ENCODE results near the gene ALG12. TPM values are rescaled to one million over a fixed set of nuclear protein-coding genes. Genes with fewer than 3 reads are reported as not detected.
A peak's percentile ranks its signal among the peaks of the same experiment; 100 is the strongest.

Gene ALG12
- total RNA-seq, 2 experiments from 2014 or later: 16.3 to 17.4 TPM

GRCh38 chr22:49872347-49872746 lies 45.9 kb downstream of the ALG12 start:
- no peaks in the 10 kb centered on the region for H3K27me3 Mint-ChIP-seq (ENCODE audit: low read depth)
- POLR2A ChIA-PET: no interaction called here

GRCh38 chr22:49871482-49871881 lies 46.8 kb downstream of the ALG12 start:
- Mint-ChIP-seq H3K27me3 (ENCODE audit: low read depth) (no peaks in the 10 kb centered on the region), H3K9me3 (ENCODE audit: insufficient read depth) (peaks cover 29% of the 10 kb centered on the region), H3K4me1 (ENCODE audit: low read depth) (peaks cover 43% of the 10 kb centered on the region), H3K36me3 (ENCODE audit: low read depth) (peaks cover 68% of the 10 kb centered on the region), H3K4me3 (no peak overlapping the region), H3K27ac (no peak overlapping the region)
- ChIA-PET POLR2A (no interaction called here), CTCF (interaction anchor here (1.3 kb wide), 1 partner anchor 11 kb away, joined by 3 read pairs; no protein-coding TSS in a partner anchor)
- DNase-seq (no peak), ATAC-seq (no peak)

More at GRCh38 chr22:49872347-49872746, 45.9 kb downstream of the ALG12 start:
- no peak for DNase-seq
- Mint-ChIP-seq H3K27ac (no peak overlapping the region), H3K4me3 (no peak overlapping the region), H3K9me3 (ENCODE audit: insufficient read depth) (peaks cover 23% of the 10 kb centered on the region), H3K4me1 (ENCODE audit: low read depth) (peaks cover 34% of the 10 kb centered on the region), H3K36me3 (ENCODE audit: low read depth) (peaks cover 65% of the 10 kb centered on the region)
- no peak for ATAC-seq
- CTCF ChIA-PET: no interaction called here

GRCh38 chr22:49869845-49870712 lies 48.2 kb downstream of the ALG12 start:
- POLR2A ChIA-PET: interaction anchor here (0.6 to 1.2 kb wide), 5 partner anchors 10 to 166 kb away, joined by 3 to 4 read pairs (median 3); no protein-coding TSS in a partner anchor
- CTCF ChIA-PET: interaction anchor here (0.8 to 2.4 kb wide), 3 partner anchors 12 to 48 kb away, joined by 3 to 8 read pairs (median 3); no protein-coding TSS in a partner anchor
- H3K4me3 Mint-ChIP-seq: no peak overlapping the region
- peaks cover 70% of the 10 kb centered on the region for H3K36me3 Mint-ChIP-seq (ENCODE audit: low read depth)
- no peaks in the 10 kb centered on the region for H3K27me3 Mint-ChIP-seq (ENCODE audit: low read depth)
- ATAC-seq (no peak), DNase-seq (no peak)
- H3K27ac Mint-ChIP-seq: no peak overlapping the region
- peaks cover 50% of the 10 kb centered on the region for H3K4me1 Mint-ChIP-seq (ENCODE audit: low read depth)
- H3K9me3 Mint-ChIP-seq (ENCODE audit: insufficient read depth): peaks cover 37% of the 10 kb centered on the region

GRCh38 chr22:49869086-49869830 lies 49.0 kb downstream of the ALG12 start:
- H3K4me3 Mint-ChIP-seq: no peak overlapping the region
- no peak for ATAC-seq
- peak overlapping the region; percentile 4 for H3K27ac Mint-ChIP-seq
- H3K4me1 Mint-ChIP-seq (ENCODE audit: low read depth): peaks cover 51% of the 10 kb centered on the region
- H3K27me3 Mint-ChIP-seq (ENCODE audit: low read depth): no peaks in the 10 kb centered on the region
- ChIA-PET POLR2A (interaction anchor here (1.1 kb wide), 2 partner anchors 14 to 19 kb away, joined by 3 to 7 read pairs; no protein-coding TSS in a partner anchor), CTCF (interaction anchor here (1.4 to 2.4 kb wide), 2 partner anchors 12 to 14 kb away, joined by 3 to 8 read pairs; no protein-coding TSS in a partner anchor)
- DNase-seq: no peak
- peaks cover 70% of the 10 kb centered on the region for H3K36me3 Mint-ChIP-seq (ENCODE audit: low read depth)
- H3K9me3 Mint-ChIP-seq (ENCODE audit: insufficient read depth): peaks cover 37% of the 10 kb centered on the region

- H3K36me3 Mint-ChIP-seq (ENCODE audit: low read depth): peaks cover 67% of the 10 kb centered on the region
- no peak overlapping the region for H3K4me3 Mint-ChIP-seq
- no peak for DNase-seq
- ChIA-PET POLR2A (interaction anchor here (1.0 to 1.1 kb wide), 2 partner anchors 13 to 14 kb away, joined by 3 to 7 read pairs; no protein-coding TSS in a partner anchor), CTCF (interaction anchor here (0.7 to 2.4 kb wide), 3 partner anchors 12 to 15 kb away, joined by 3 to 8 read pairs (median 3); partner anchors contain the start of gene ZBED4)
- no peaks in the 10 kb centered on the region for H3K27me3 Mint-ChIP-seq (ENCODE audit: low read depth)
- H3K27ac Mint-ChIP-seq: peak overlapping the region; percentile 63
- H3K4me1 Mint-ChIP-seq (ENCODE audit: low read depth): peaks cover 63% of the 10 kb centered on the region
- H3K9me3 Mint-ChIP-seq (ENCODE audit: insufficient read depth): peaks cover 37% of the 10 kb centered on the region
- ATAC-seq: peak; percentile 52
Measured at GRCh38 chr22:49867303-49868265, 50.7 kb downstream of the ALG12 start.

GRCh38 chr22:49866646-49867045 lies 51.6 kb downstream of the ALG12 start:
- no peak for ATAC-seq
- Mint-ChIP-seq H3K36me3 (ENCODE audit: low read depth) (peaks cover 64% of the 10 kb centered on the region), H3K4me1 (ENCODE audit: low read depth) (peaks cover 65% of the 10 kb centered on the region), H3K27me3 (ENCODE audit: low read depth) (no peaks in the 10 kb centered on the region), H3K9me3 (ENCODE audit: insufficient read depth) (peaks cover 37% of the 10 kb centered on the region), H3K4me3 (no peak overlapping the region), H3K27ac (peak overlapping the region; percentile 73)
- POLR2A ChIA-PET: no interaction called here
- CTCF ChIA-PET: interaction anchor here (1.3 kb wide), 1 partner anchor 10 kb away, joined by 3 read pairs; no protein-coding TSS in a partner anchor
- DNase-seq: no peak

- ChIA-PET POLR2A (interaction anchor here (0.6 kb wide), 1 partner anchor 40 kb away, joined by 3 read pairs; no protein-coding TSS in a partner anchor), CTCF (interaction anchor here (1.3 kb wide), 1 partner anchor 9 kb away, joined by 3 read pairs; no protein-coding TSS in a partner anchor)
- Mint-ChIP-seq H3K27me3 (ENCODE audit: low read depth) (no peaks in the 10 kb centered on the region), H3K4me1 (ENCODE audit: low read depth) (peaks cover 67% of the 10 kb centered on the region), H3K9me3 (ENCODE audit: insufficient read depth) (peaks cover 37% of the 10 kb centered on the region), H3K27ac (peak overlapping the region; percentile 73), H3K4me3 (no peak overlapping the region), H3K36me3 (ENCODE audit: low read depth) (peaks cover 64% of the 10 kb centered on the region)
- ATAC-seq (no peak), DNase-seq (no peak)
Measured at GRCh38 chr22:49866134-49866533, 52.1 kb downstream of the ALG12 start.

GRCh38 chr22:49865156-49865555 lies 53.1 kb downstream of the ALG12 start:
- peaks cover 31% of the 10 kb centered on the region for H3K9me3 Mint-ChIP-seq (ENCODE audit: insufficient read depth)
- H3K36me3 Mint-ChIP-seq (ENCODE audit: low read depth): peaks cover 59% of the 10 kb centered on the region
- DNase-seq (no peak), ATAC-seq (no peak)
- ChIA-PET POLR2A (no interaction called here), CTCF (no interaction called here)
- no peak overlapping the region for H3K27ac Mint-ChIP-seq
- no peaks in the 10 kb centered on the region for H3K27me3 Mint-ChIP-seq (ENCODE audit: low read depth)
- H3K4me1 Mint-ChIP-seq (ENCODE audit: low read depth): peaks cover 61% of the 10 kb centered on the region
- no peak overlapping the region for H3K4me3 Mint-ChIP-seq

GRCh38 chr22:49863931-49864330 lies 54.3 kb downstream of the ALG12 start:
- H3K4me1 Mint-ChIP-seq (ENCODE audit: low read depth): peaks cover 53% of the 10 kb centered on the region
- no peaks in the 10 kb centered on the region for H3K27me3 Mint-ChIP-seq (ENCODE audit: low read depth)
- POLR2A ChIA-PET: no interaction called here
- ATAC-seq (peak; percentile 31), DNase-seq (no peak)
- H3K27ac Mint-ChIP-seq: peak overlapping the region; percentile 30
- H3K36me3 Mint-ChIP-seq (ENCODE audit: low read depth): peaks cover 49% of the 10 kb centered on the region
- CTCF ChIA-PET: no interaction called here
- peaks cover 20% of the 10 kb centered on the region for H3K9me3 Mint-ChIP-seq (ENCODE audit: insufficient read depth)
- H3K4me3 Mint-ChIP-seq: no peak overlapping the region

- H3K27me3 Mint-ChIP-seq (ENCODE audit: low read depth): no peaks in the 10 kb centered on the region
- H3K36me3 Mint-ChIP-seq (ENCODE audit: low read depth): peaks cover 42% of the 10 kb centered on the region
- DNase-seq (no peak), ATAC-seq (no peak)
- ChIA-PET CTCF (no interaction called here), POLR2A (no interaction called here)
- H3K4me1 Mint-ChIP-seq (ENCODE audit: low read depth): peaks cover 47% of the 10 kb centered on the region
- H3K4me3 Mint-ChIP-seq: no peak overlapping the region
- H3K27ac Mint-ChIP-seq: no peak overlapping the region
- peaks cover 18% of the 10 kb centered on the region for H3K9me3 Mint-ChIP-seq (ENCODE audit: insufficient read depth)
Measured at GRCh38 chr22:49862496-49862776, 55.8 kb downstream of the ALG12 start.

Measured in activated CD8-positive, alpha-beta T cell treated with anti-CD3 and anti-CD28 coated beads, Interleukin-2, amount 10 ng/mL, durations not matched to agents 7 days and 5 days (primary cell).